GM21390 (cell line): Measurements from ENCODE around the gene MRPL42.
"Not testable (repeated sequence)": the region's sequence is repeated elsewhere in the genome, so short reads cannot be mapped to it uniquely, and the experiment has no call there.

Source experiments
- ATAC-seq: cut with Tn5 transposase; IDR thresholded peaks from one replicate; pipeline ENCODE4 v1.9.1; 2021; ENCODE audit not compliant: unreplicated experiment

MRPL42 gene

DNA sequence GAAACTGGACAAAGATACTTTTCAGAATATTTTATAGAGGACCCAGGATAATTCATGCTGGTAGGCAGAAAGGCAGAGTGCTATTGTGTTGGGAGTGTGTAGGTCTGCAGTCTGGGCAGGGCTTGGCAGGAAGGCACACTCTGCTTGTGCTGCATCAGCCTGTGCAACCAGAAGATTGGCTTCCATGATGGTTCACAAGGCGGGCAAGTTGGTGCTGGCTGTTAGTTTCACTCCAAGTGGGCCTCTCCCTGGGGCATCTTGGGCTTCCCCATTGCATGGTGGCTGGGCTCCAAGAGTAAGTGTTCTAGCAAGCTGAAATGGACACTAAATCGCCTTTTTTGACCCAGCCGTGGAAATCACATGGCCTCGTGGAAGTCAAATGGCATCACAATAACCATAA, 23.7 kb upstream of the MRPL42 start:
- ATAC-seq: no peak

DNA sequence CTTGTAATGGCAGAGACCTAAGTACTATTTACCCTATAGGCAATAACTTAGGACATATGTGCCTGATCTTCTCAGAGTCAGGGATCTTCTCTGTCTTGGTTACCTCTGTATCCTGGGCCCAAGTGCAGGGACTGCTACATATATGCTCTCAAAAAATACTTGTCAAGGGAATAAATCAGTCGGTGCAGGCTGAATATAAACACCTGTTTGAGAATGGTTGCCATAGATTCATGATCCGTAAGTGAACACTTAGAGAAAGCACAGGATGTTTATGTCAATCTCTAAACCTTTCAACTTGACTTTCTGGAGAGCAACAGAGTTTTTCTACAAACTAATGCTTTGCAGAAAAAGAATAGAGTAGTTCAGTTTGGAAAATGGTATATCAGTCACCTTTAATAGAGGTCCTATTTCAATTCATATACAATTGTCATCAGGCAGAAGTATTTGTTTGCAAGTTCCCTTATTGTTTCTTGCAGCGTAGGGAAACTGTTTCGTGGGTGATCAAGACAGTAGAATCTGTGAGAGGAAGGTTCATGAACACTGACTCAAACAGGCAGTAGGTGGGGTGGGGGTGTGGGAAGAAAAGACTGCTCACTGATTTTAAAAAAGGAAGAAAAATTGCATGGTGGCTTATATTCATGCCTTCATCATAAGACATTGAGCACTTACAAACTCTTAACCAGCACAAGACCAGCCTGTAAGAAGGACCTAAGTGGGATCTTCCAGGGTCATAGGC, 19.6 kb upstream of the MRPL42 start:
- no peak for ATAC-seq

DNA sequence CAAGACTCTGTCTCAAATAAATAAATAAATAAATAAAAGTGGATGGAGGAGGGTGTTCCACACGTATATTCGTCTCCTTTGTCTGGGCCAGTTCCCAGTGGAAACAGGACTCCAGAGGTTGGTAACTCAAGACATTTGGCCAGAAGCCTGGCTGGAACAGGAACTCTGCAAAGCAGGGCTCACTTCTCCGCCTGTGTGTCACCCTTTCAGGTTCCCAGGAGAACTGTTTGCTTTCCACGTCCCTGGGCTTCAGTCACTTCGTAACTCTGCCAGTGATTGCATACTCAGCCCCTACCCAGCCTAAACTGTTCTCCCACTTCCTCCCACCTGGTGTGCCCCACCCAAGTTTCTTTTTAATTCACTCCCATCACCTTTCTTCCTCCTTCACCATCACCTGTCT, 18.5 kb upstream of the MRPL42 start:
- peak; percentile 27 for ATAC-seq

DNA sequence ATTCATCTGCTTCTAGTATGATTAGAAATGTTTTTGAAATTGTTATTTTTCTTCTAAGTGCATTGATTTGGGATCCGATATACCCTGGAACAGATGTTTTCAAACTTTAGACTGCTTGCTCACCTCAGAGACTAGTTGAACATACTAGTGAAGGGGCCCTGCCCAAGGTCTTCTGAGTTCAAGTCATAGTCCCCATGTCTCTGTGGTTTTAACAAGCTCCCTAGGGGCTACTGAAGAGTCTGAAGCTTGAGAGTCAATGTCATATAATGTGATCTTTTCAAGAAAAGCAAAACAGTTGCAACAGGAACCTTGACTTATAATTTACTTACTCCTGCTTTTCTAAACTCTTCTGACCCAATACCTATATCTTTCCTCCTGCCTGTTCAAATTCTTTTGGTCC, 18.0 kb upstream of the MRPL42 start:
- peak; percentile 90 for ATAC-seq

DNA sequence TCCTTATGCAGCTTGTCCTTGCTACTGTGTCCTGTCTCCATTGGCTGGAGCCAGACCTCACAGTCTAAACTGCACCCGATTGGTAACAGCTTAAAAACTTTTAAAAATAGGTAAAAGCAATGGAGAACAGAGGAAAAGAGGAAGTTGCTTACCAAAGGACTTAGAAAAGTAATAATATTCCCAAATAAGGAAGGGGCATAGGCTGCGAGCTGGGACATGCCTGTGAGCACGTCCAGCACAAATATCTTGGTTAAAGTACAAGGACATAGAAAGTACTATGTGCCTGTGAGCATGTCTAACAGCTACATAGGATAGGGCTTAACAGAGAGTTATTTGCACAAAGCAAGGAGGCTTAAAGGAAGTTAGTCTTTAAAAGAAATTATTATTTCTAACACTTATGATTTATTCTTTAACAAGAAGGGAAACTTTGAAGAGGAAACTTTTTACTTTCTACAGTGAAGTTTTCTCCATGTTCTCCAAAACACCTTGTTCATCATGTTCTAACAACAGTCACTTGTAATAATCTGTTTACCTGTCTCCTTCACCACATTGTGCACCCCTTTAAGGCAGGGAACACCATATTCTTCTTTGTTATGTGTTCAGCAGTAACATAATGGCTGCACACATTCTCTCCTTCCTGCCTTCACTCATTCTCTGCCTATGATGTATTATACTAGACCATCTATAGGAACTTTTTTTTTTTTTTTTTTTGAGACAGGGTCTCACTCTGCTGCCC, 15.7 kb upstream of the MRPL42 start:
- no peak for ATAC-seq

DNA sequence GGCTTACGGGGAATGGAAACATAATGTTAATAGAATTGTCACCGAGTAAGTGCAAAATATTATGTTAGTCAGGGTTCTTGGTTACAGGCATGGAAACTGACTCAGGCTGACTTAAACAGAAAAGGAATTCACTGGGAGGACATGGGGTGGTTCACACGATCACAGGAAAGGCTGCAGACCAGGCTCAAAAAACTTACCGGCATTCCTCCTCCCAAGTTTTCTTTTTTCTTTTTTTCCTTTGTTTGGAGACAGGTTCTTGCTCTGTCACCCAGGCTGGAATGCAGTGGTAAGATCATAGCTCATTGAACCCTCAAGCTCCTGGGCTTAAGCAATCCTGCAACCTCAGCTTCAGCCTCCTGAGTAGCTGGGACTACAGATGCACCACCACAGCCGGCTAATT, 13.7 kb upstream of the MRPL42 start:
- no peak for ATAC-seq

DNA sequence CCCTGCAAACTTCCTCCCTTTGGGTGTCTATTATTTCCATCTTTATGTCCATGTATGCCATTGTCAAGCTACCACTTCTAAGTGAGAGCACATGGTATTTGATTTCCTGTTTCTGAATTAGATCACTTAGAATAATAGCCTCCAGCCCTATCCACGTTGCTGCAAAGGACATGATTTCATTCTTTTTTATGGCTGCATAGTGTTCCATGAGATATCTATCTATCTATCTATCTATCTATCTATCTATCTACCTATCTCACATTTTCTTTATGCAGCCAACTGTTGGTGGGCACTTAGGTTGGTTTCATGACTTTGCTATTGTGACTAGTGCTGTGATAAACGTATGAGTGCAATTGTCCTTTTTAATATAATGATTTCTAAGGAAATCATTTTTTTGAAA, 11.2 kb upstream of the MRPL42 start:
- no peak for ATAC-seq

DNA sequence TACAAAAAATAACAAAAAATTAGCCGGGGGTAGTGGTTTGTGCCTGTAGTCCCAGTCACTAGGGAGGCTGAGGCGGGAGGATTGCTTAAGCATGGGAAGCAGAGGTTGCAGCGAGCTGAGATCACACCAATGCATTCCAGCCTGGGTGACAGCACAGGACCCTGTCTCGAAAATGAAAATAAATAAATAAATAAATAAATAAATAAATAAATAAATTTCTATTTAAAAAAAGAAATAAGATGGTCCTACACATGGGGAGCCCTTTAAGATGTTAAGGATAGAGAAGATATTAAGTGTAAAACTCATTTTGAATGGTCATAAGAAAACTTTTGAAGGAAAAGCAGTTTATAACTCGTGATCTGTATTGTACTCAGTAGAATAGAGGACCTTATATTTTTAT, 8.2 kb upstream of the MRPL42 start:
- ATAC-seq: no peak

DNA sequence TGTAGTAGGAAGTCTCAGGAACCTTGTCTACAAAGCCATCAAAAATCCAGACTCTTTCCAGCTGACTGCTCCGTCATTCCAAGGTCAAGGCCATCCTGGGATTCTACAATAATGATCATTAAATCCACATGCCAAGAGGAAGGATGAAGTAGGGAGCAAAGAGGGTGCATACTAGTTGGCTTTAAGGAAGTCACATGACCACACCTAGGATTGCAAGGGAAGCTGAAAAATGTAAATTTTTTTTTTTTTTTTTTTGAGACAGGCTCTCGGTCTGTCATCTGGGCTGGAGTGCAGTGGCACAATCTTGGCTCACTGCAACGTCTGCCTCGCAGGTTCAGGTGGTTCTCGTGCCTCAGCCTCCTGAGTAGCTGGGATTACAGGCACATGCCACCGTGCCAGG, 7.3 kb upstream of the MRPL42 start:
- no peak for ATAC-seq

DNA sequence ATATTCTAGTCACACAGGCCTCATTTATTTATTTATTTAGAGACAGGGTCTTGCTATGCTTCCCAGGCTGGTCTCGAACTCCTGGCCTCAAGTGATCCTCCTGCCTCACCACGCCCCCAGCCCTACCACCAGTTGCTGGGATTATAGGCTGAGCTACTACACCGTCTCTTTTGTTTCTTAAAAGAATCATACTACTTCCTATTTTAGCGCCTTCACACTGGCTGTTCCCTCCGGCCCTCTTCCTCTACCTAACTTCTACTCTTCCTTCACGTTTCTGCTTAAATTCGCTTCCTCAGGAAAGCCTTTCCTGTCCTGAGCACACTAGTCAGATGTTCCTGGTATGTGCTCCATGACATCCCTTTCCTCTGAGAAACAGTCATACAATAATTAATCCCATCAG, 6.4 kb upstream of the MRPL42 start:
- no peak for ATAC-seq

DNA sequence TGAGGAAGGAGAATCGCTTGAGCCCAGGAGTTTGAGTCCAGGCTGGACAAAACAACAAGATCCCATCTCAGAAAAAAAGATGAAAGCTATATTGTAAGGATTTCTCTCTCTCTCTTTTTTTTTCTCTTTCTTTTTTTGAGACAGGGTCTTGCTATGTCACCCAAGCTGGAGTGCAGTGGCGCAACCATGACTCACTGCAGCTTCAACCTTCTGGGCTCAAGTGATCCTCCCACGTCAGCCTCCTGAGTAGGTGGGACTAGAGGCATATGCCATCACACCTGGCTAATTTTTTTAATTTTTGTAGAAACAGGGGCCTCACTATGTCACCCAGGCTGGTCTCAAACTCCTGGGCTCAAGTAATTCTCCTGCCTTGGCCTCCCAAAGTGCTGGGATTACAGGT, 5.8 kb upstream of the MRPL42 start:
- ATAC-seq: no peak

DNA sequence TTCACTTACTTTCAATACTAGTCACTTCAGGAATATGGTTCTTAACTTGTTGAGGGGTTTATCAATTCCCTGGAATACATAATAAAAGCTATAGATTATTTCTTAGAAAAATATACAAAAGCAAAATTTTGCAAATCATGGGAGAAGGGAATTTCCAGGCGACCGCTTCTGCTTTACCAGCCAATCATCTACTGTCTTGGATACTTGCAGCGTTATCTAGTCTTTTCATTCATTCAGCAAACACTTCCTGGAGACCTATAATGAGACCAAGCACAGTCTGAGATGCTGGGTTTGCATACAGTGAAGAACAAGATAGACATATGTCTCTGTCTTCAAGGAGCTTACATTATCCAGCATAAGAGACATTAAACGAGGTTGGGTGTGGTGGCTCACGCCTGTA, 1.5 kb upstream of the MRPL42 start:
- no peak for ATAC-seq

DNA sequence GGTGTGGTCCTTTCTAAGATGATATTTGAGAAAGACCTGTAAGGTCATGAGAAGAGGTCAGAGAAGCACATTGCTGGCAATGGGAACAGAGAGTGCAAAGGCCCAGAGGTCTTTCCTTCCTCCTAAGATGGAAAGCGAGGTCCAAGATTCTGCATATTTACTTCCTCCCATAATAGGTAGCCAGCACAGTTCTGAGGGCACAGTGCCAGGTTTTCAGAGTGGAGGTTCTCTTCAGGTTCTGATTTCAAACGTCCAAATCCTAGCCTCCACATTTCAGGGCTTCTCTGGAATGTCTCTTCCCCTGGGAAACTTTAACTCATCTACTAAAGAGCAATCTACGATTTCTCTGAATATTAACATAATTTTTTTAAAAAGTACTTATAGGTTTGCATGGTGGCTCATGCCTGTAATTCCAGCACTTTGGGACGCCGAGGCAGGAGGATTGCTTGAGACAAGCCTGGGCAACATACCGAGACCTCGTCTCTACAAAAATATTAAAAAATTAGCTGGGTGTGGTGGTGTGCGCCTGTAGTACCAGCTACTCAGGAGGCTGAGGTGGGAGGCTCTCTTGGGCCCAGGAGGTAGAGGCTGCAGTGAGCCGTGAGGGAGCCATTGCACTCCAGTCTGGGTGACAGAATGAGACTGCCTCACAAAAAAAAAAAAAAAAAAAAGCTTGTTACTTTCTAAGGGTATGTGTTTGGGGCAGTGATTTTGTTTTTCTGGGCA, 526 bp upstream of the MRPL42 start:
- no peak for ATAC-seq

DNA sequence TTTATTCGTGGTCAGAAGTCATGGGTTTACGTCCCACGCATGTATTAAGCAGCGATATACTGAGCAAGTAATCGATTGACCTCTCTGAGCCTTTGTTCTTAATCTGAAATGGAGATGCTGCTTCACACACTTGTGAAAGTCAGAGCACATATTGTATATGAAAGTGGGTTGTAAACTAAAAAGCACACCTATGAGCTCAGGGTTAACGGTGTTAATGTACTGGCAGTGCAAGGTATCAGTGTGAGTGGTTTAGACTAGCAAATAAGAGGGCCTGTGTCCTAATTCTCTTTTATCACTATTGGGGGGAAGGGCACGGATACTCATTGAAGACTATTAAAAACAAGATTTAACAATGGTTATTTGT, 676 bp downstream of the MRPL42 start:
- ATAC-seq: peak; percentile 19

DNA sequence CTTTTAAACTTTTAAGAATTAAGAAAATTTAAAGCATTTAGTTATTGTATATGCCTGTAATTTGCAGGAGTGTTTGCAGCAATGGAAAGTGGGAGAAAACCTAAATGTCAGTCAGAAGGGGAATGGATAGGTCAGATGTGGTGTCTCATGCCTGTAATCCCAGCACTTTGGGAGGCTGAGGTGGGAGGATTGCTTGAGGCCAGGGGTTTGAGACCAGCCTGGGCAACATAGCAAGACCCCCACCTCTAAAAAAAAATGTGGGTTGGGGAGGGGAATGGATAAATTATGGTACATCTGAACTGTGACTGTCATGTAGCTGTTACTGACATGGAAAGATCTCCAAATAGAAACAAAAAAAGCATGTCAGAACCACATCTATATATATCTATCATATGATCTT, 2.1 kb downstream of the MRPL42 start:
- ATAC-seq: no peak

DNA sequence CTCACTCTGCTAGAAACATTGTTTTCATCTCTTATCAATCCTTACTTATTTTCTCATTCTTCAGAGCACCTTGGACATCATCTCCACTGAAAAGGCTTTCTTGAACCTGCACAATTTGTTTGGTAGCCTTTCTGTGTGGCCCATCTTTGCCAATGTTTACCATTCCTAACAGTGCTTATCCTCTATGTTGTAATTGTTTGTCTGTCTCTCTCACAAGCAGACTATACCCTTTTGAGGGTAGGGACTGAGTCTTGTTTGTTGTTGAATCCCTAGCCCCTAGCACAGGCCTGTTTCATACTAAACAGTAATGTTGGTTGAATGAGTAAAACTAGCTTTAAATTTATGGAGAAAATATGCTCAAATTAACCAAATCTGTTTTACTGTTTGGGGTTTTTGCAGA, 9.2 kb downstream of the MRPL42 start:
- ATAC-seq: no peak

DNA sequence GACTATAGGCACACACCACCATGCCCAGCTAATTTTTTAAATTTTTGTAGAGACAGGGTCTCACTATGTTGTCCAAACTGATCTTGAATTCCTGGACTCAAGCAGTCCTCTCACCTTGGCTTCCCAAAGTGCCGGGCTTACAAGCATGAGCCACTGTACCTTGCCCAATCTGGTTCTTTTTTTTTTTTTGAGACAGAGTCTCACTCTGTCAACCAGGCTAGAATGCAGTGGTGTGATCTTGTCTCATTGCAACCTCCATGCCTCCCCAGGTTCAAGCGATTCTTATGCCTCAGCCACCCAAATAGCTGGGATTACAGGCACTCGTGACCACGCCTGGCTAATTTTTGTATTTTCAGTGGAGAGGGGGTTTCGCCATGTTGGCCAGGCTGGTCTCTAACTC, 15.4 kb downstream of the MRPL42 start:
- ATAC-seq: no peak

DNA sequence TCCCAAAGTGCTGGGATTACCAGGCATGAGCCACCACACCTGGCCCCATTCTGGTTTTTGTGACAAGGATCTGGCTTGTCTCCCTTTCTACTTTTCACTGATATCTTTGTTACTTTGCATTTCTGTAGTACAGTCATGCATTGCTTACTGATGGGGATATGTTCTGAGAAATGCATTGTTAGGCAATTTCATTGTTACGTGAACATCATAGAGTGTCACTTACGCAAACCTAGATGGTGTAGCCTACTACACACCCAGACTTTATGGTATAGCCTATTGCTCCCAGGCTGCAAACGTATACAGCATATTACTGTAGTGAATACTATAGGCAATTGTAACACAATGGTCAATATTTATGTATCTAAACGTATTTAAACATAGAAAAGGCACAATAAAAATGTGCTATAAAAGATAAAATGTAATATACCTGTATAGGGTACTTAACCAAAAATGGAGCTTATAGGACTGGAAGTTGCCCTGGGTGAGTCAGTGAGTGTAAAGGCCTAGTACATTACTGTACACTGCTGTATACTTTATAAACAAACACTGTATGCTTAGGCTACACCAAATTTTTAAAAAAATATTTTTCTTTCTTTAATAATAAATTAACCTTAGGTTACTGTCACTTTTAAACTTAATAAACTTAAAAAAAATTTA, 16.0 kb downstream of the MRPL42 start:
- no peak for ATAC-seq

DNA sequence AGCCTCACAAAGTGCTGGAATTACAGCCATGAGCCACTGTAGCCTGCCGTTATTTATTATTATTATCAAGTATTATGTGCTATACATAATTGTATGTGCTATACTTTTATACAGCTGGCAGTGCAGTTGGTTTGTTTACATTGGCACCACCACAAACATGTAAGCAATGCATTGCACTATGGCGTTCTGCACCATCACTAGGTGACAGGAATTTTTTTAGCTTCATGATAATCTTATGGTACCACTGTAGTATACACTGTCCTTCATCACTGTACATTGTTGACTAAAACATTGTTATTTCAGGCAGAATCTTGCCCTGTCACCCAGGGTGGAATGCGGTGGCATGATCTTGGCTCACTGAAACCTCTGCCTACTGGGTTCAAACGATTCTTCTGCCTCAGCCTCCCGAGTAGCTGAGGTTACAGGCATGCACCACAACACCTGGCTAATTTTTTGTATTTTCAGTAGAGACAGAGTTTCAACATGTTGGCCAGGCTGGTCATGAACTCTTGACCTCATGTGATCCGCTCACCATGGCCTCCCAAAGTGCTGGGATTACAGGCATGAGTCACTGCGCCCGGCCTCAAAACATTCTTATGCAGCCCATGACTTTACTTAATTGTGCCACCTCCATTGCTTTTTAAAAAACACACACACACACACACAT, 17.1 kb downstream of the MRPL42 start:
- no peak for ATAC-seq

DNA sequence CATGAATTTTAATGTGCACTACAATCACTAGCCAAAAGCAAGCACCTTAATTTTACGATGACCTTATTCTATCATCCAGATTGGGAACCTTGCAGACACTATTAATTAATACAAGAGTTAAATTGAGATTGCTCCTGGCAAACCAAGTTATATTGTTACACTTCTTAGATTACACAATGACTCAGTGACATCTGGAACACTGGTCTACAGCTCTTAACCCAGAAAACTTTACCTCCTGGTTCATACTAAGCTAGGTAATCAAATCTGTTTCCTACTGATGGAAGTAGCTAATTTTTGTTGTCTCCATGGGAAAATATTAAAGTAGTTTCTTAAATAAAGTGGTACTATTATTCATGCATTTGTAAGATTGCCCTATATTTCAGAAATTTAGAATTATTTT, 25.5 kb downstream of the MRPL42 start:
- not testable (repeated sequence) for ATAC-seq

DNA sequence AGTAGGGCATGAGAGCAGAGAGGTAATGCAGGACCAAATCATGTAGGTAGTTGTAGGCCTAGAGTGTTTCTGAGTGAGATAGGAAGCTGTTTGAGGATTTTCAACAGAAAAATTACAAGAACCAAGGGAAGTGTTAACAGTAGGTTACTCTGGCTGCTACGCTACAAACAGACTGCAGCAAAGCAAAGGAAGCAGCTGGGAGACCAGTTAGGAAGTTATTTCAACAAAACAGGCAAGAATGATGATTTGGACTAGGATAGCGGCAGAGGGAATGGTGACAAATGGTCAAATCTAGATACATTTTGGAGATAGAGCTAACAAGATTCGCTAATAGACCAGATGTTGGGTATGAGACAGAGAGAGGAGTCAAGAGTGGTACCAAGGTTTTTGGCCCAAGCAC, 26.8 kb downstream of the MRPL42 start:
- ATAC-seq: no peak
